ENCODE results near the gene C20orf202.

Gene C20orf202

DNA sequence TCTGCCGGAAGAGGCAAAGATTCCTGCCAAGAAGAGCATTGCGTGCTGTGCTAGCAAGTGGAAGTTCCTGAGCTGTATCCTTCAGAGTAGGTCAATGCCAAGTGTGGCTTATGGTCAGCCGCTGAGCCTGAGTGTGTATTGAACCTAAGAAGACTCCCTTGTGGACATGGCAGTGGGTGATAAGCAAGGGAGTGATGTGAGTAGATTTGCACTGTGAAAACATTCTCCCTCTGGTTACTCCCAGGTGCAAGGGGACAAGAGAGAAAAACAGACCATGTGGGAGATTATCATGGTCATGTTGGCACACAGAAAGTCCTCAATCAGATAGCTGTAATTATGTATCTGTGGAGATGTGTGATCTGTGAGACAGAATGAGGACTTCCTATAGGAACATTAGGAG is 12.4 kb upstream of the C20orf202 start:
- no peak for DNase-seq (ENCODE audit: low spot score in 2 of 2)
- Mint-ChIP-seq H3K4me1 (peaks cover 3% of the 10 kb centered on the region), H3K36me3 (no peaks in the 10 kb centered on the region), H3K27ac (no peak overlapping the region), H3K9me3 (no peaks in the 10 kb centered on the region), H3K4me3 (no peak overlapping the region)
- ATAC-seq = no peak

DNA sequence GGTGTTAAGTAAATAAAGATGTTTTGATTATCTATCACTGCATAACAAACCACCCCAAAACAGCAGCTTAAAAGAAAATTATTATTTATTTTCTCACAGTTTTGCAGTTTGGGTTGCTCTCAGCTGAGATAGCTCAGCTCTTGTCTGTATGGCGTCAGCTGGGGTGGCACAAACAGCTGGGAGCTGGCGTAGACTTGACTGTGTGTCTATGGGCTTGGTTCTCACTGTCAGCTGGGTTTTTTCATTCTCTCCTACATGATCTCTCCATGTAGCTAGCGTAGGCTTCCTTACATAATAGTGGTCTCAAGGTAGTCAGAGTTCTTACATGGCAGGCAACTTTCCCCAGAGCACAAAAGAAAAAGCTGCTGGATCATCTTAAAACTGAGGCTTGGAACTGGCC is 12.0 kb upstream of the C20orf202 start:
- Mint-ChIP-seq H3K27ac (no peak overlapping the region), H3K4me3 (no peak overlapping the region), H3K4me1 (no peaks in the 10 kb centered on the region), H3K36me3 (no peaks in the 10 kb centered on the region), H3K9me3 (no peaks in the 10 kb centered on the region)
- DNase-seq (ENCODE audit: low spot score in 2 of 2) = no peak
- ATAC-seq = no peak

DNA sequence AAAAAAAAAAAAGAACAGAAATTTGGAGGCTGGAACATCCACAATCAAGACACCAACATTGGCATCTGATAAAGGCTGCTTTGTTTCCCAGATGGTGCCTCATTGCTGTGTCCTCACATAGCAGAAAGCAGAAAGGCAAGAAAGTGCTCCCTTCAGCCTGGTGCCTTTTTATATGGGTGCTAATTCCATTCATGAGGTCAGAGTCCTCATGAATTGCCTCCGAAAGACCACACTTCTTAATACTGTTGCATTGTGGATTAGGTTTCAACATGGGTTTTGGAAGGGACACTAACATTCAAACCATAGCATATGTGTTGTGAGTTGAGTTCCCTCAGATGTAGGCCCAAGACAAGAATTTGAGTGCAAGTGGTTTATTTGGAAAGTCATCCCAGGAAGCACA is 8.0 kb upstream of the C20orf202 start:
- ATAC-seq (no peak), DNase-seq (ENCODE audit: low spot score in 2 of 2) (no peak)
- Mint-ChIP-seq H3K27ac (no peak overlapping the region), H3K36me3 (no peaks in the 10 kb centered on the region), H3K4me1 (no peaks in the 10 kb centered on the region), H3K9me3 (no peaks in the 10 kb centered on the region), H3K4me3 (no peak overlapping the region)

DNA sequence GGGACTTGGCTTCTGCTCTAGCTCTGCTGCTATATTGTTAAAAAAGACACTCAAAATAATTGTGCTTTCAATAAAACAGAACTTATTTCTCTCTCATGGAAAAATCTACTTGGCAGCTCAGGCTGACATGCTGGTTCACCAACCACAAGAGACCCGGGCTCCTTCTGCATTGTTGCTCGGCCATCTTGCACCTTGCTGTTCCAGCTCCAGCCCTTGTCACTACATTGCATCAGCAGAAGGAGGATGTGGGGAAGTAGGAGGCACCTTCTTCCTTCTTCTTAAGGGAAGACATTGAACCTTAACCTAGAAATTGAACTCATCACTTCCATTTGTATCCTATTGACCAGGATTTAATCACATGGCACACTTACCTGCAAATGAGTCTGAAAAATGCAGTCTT is 6.6 kb upstream of the C20orf202 start:
- no peaks in the 10 kb centered on the region for H3K4me1 Mint-ChIP-seq
- H3K9me3 Mint-ChIP-seq = no peaks in the 10 kb centered on the region
- no peak for DNase-seq (ENCODE audit: low spot score in 2 of 2)
- no peak overlapping the region for H3K4me3 Mint-ChIP-seq
- no peak overlapping the region for H3K27ac Mint-ChIP-seq
- no peak for ATAC-seq
- no peaks in the 10 kb centered on the region for H3K36me3 Mint-ChIP-seq

DNA sequence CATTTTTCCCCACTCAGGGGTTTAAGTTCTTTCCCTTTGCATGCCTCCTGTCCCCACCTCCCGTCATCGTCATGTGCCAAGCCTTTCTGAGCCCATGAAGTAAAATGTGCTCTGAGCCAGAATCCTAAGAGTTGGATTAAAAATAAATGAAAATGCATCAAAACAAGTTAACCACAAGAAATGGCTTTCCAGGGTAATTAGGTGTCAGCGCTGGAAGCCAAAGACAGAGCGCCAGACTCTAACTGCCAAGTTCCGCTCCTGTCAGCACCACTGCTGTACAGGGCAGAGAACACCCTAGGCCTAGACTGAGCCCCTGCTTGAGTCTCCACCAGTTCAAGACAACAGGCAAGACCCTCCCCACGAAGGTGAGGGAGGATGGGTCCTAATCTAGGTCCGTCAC is 5.5 kb upstream of the C20orf202 start:
- Mint-ChIP-seq H3K9me3 (no peaks in the 10 kb centered on the region), H3K27ac (no peak overlapping the region), H3K36me3 (no peaks in the 10 kb centered on the region), H3K4me3 (no peak overlapping the region), H3K4me1 (no peaks in the 10 kb centered on the region)
- ATAC-seq (no peak), DNase-seq (ENCODE audit: low spot score in 2 of 2) (no peak)

DNA sequence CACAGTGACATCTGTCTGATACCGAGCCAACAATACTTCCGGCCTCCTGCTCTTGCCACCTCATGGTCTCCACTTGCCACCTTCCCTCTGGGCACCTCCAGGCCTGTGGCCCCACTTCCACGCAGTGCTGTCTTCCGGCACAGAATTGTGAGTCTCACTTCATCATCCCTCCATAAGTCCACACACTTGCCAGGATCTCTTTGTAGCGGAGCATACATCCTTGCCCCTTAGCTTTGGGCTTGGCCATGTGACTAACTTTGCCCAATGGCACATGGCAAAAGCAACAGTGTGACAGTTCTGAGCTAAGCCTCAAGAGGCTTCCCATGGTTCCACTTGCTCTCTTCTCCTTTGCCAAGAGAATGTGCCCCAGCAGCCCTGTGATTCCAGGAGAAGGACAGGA is 4.5 kb upstream of the C20orf202 start:
- Mint-ChIP-seq H3K36me3 (no peaks in the 10 kb centered on the region), H3K9me3 (no peaks in the 10 kb centered on the region), H3K4me1 (no peaks in the 10 kb centered on the region), H3K27ac (no peak overlapping the region), H3K4me3 (no peak overlapping the region)
- ATAC-seq (no peak), DNase-seq (ENCODE audit: low spot score in 2 of 2) (no peak)

DNA sequence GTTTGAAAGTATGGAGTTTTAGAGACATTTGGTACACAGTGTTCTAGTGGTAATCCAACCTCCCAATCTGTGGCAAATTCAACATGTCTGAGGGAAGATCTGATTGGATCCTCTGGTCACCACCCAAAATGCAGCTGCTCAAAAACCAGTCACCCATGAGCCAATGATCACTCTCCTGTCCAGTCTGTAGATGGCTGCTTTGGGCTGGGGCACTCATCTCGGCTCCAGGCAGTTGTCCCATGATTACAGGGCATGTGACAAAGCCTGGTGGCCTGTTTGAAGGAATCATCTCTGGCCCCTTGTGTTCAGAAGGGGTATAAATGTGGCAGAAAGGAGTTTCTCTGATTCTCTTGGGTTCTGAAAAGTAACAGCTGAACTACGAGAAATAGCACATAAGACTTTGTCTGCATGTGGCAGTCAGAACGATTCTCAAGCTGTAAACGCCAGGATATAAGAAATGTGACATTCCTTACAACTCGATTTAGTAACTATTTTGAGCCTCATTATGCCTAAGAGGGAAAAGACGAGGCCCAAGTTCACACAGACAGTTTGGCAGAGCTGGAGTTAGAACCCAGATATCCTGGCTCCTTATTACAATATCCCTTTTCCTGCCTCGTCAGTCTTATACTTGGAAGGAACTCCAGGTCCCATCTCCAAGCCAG is 3.9 kb upstream of the C20orf202 start:
- Mint-ChIP-seq H3K4me3 (no peak overlapping the region), H3K4me1 (no peaks in the 10 kb centered on the region), H3K9me3 (no peaks in the 10 kb centered on the region), H3K36me3 (no peaks in the 10 kb centered on the region), H3K27ac (no peak overlapping the region)
- DNase-seq (ENCODE audit: low spot score in 2 of 2) (no peak), ATAC-seq (no peak)

DNA sequence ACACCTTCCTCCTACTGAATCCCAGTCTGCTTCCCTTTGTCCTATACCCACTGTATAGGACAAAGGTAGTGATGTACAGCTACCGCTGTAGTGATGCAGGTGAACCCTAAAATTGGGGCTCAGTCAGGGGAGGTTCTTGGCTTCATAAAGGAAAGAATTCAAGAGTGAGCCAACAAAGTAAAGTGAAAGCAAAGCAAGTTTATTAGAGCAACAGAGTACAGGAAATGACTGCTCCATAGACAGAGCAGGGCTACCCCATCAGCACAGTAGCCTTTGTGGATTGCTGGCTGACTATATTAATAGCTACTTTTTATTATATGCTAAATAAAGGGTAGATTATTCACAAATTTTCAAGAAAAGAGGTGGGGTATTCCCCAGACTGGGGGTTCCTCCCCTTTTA is 3.3 kb upstream of the C20orf202 start:
- Mint-ChIP-seq H3K27ac (no peak overlapping the region), H3K4me1 (no peaks in the 10 kb centered on the region), H3K4me3 (no peak overlapping the region), H3K36me3 (no peaks in the 10 kb centered on the region), H3K9me3 (no peaks in the 10 kb centered on the region)
- ATAC-seq (no peak), DNase-seq (ENCODE audit: low spot score in 2 of 2) (no peak)

DNA sequence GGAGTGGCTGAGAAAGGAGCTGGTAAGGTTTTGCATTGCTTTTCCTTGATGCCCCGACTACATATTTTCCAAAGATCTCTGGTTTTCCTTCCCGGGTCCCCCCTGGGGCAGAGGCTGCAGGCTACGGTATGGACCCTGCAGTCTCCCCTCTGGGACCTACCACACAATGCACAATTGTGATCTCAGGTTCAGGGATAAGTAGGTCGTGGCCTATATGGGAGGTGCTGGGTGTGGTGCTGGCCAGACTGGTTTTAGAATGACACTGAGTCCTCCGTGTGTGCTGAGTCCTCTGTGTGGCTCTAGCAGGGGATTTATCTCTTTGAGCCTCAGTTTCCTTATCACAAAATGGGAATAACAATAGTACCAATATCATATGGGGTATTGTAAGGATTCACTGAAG is 376 bp downstream of the C20orf202 start:
- ATAC-seq (no peak), DNase-seq (ENCODE audit: low spot score in 2 of 2) (no peak)
- Mint-ChIP-seq H3K9me3 (no peaks in the 10 kb centered on the region), H3K4me1 (no peaks in the 10 kb centered on the region), H3K27ac (no peak overlapping the region), H3K36me3 (no peaks in the 10 kb centered on the region), H3K4me3 (no peak overlapping the region)

DNA sequence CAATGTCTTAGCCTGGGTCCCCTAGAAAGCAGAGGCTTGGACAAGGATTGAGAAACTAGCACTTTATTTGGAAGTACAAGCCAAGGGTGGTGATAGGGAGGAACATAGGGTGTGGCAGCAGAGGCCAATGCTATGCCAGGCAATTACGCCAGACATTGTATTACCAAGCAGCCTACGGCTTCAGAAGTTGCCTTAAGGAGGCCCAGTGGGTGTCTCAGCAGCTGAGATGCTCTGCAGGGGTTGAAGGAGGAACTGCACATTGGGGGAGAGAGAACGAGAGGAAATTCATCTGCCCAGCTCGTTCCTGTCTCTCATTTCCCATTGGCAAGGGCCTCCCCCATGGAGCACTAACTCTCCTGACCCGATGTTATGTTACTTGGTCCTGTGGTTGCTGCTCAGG is 859 bp downstream of the C20orf202 start:
- DNase-seq (ENCODE audit: low spot score in 2 of 2) (no peak), ATAC-seq (no peak)
- no peaks in the 10 kb centered on the region for H3K9me3 Mint-ChIP-seq
- no peaks in the 10 kb centered on the region for H3K36me3 Mint-ChIP-seq
- H3K4me3 Mint-ChIP-seq = no peak overlapping the region
- no peak overlapping the region for H3K27ac Mint-ChIP-seq
- no peaks in the 10 kb centered on the region for H3K4me1 Mint-ChIP-seq

DNA sequence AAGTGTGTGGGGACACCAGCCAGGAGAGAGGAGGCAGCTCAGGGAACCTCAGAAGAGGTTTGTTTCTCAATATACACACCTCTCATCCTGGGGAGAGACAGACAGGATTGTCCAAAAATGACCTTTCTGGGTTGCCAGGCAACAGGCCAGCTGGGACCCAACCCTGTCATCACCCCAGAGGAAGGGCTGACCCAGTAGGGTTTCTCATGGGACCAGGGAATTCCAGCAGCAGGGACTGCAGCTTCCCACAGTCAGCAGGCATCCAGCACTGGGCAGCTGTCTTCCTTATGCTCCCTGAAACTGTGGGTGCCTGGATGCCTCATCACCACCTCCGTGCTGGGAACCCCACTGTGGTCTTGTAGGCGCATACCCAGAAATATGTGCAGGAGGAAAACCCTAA is 1.3 kb downstream of the C20orf202 start:
- DNase-seq (ENCODE audit: low spot score in 2 of 2) (no peak), ATAC-seq (no peak)
- Mint-ChIP-seq H3K36me3 (no peaks in the 10 kb centered on the region), H3K4me3 (no peak overlapping the region), H3K4me1 (no peaks in the 10 kb centered on the region), H3K9me3 (no peaks in the 10 kb centered on the region), H3K27ac (no peak overlapping the region)

DNA sequence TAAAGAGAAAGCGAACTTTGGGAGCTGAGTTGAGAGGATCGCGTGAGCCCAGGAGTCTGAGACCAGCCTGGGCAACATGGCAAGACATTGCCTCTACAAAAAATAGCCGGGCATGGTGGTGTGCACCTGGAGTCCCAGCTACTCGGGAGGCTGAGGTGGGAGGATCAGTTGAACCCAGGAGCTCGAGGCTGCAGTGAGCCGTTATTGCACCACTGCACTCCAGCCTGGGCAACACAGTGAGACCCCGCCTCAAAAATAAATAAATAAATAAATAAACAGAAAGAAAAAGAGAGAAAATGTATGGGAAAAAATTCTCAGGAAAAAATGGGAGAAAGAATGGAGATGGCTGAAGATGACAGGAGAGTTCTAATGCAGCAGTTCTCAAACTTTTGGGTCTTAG is 2.5 kb downstream of the C20orf202 start:
- ATAC-seq (no peak), DNase-seq (ENCODE audit: low spot score in 2 of 2) (no peak)
- Mint-ChIP-seq H3K9me3 (no peaks in the 10 kb centered on the region), H3K27ac (no peak overlapping the region), H3K4me3 (no peak overlapping the region), H3K36me3 (no peaks in the 10 kb centered on the region), H3K4me1 (no peaks in the 10 kb centered on the region)

DNA sequence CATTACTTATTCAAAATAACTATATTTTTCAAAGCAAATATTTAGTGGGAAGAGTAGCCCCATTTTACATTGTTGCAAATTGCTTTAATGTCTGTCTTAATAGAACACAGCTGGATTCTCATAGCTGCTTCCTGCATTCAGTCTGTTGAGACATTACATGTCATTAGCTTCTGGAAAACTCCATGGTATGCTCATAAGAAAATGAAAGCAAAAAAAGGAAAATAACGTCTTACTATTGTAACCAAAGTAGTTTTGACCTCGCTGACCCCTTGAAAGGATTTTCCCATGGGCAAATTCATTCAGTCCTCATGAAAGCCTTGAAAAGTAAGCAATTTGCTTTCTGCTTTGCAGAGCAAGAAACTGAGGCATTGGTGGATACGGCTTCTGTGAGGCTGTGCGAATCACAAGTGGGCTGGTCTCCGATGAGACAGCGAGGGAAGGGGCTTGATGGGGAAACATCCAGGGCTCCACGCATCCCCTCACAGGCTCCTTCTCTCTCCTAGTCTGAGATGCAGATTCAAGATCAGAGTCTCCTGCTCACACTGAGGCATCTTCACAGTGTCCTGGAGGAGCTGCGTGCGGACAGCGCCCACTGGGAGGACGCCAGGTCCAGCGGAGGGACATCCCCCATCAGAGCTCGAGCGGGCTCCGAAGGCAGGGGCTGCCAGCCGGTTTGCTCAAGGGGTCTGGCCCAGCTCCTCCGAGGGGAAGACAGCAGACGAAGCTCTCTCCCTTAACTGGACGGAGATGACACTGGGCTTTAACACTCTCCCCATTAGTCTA is 3.3 kb downstream of the C20orf202 start:
- H3K36me3 Mint-ChIP-seq = no peaks in the 10 kb centered on the region
- no peak for DNase-seq (ENCODE audit: low spot score in 2 of 2)
- no peak overlapping the region for H3K27ac Mint-ChIP-seq
- H3K4me1 Mint-ChIP-seq = no peaks in the 10 kb centered on the region
- ATAC-seq = no peak
- no peaks in the 10 kb centered on the region for H3K9me3 Mint-ChIP-seq
- H3K4me3 Mint-ChIP-seq = no peak overlapping the region

DNA sequence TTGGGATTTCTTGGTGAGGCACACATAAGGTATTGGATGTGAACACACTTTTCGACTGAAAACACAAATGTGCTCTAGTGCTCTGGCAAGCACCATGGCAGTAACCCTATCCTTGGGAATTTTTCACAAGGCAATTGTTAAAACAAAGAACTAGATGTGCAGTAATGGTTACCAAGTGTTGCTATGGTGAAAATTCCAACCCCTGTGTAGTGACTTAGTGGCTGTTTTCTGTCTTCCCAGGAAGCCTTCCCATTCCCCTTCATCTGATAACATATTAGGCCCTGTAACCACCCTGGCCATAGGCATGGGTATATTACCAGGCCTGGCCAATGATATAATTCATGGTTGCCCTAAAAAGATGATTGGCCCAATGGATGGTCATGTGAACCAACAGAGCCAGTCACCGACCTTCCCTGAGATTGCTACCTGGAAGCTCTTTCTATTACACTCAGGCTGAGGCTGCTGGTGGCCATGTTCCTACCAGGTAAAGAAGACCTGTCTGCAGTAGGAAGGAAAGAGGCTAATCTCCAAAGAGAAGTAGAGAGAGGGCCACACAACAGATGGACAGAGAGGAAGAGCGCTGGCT is 4.1 kb downstream of the C20orf202 start:
- Mint-ChIP-seq H3K9me3 (no peaks in the 10 kb centered on the region), H3K36me3 (no peaks in the 10 kb centered on the region), H3K4me3 (no peak overlapping the region), H3K27ac (no peak overlapping the region), H3K4me1 (peaks cover under 1% of the 10 kb centered on the region)
- ATAC-seq (no peak), DNase-seq (ENCODE audit: low spot score in 2 of 2) (no peak)

DNA sequence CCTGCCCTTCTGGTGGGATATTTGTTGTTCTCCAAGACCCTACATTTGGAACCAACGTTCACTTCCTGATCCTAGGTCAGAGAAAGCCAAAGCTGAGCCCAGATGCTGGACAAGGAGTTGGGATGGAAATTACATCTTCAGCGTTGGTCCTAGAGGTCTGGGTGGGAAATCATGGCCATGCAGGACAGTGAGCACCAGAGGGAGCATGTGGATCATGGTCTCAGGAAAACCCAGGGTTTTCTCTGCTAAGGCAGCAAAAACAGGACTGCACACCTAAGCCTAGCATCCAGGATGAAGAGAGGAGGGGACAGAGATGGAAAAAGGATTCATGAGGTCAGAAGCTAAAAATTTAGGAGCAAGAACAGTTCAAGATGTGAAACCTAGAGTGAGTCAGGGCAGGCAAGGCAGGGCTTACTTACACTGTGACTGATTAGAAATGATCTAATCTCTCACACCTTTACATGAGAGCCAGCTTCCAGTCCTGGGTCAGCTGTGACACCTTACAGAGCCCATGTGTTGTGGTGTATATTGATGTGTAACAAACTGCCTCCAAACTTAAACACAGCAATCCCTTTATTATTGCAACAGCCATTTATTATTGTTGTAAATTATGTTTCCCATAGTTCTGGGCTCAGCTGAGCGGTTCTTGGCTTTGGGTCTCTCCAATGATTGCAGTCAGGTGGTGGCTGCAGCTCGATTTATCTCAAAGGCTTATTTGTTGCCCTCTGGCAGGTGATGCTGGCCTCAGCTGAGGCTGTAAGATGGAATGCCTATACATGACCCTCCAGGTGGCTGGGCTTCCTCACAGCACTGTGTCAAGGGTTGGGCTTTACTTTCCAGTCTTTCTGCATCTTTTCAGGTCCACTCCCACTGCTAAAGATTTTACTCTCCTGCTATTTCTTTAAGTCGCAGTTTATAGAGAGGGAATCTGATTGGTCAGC is 6.5 kb downstream of the C20orf202 start:
- peaks cover 5% of the 10 kb centered on the region for H3K4me1 Mint-ChIP-seq
- ATAC-seq = peak; percentile 65
- H3K27ac Mint-ChIP-seq = no peak overlapping the region
- no peak overlapping the region for H3K4me3 Mint-ChIP-seq
- DNase-seq (ENCODE audit: low spot score in 2 of 2) = no peak
- no peaks in the 10 kb centered on the region for H3K36me3 Mint-ChIP-seq
- H3K9me3 Mint-ChIP-seq = no peaks in the 10 kb centered on the region
